ENCODE results near the gene B3GAT1. TPM values are rescaled to one million over a fixed set of nuclear protein-coding genes. Genes with fewer than 3 reads are reported as not detected.

Gene B3GAT1
- total RNA-seq, 1 donor from 2014 or later, result 1.4 TPM

DNA sequence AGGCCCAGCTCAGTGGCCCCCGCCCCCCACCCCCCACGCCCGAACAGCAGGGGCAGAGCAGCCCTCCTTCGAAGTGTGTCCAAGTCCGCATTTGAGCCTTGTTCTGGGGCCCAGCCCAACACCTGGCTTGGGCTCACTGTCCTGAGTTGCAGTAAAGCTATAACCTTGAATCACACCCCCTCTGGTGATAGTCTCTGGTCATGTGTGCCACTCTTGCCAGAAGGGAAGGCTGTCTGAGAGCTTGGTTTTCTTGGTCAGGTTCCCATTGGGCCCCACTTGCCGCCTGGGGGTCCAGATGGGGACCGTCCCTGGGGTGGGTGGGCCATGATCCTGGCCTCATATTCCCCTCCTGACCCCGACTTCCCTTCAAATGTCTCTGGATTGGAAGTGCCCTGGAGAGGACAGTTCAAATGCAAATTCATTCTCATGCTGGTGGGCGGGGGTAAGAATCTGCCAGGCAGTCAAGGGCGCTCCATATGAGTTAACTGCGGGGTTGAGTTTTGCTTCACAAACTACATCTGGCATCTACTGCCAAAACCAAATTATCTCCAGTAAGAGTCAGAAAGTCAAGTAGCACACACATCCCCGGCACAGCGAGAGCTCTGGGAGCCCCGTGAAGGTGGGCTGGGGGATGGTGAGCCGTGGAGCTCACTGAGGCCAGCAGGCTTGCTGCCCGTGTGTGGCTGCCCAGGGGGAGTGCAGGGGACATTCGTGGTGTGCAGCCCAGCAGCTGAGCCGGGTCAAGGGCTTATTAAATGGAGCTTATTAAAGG lies 35.7 kb downstream of the B3GAT1 start:
- Histone ChIP-seq H3K27ac (no peak overlapping the region), H3K9me3 (no peaks in the 10 kb centered on the region), H3K36me3 (no peaks in the 10 kb centered on the region), H3K4me3 (no peak overlapping the region), H3K27me3 (ENCODE audit: low read depth) (no peaks in the 10 kb centered on the region), H3K4me1 (no peaks in the 10 kb centered on the region)
- TF ChIP-seq, protein P1, sequence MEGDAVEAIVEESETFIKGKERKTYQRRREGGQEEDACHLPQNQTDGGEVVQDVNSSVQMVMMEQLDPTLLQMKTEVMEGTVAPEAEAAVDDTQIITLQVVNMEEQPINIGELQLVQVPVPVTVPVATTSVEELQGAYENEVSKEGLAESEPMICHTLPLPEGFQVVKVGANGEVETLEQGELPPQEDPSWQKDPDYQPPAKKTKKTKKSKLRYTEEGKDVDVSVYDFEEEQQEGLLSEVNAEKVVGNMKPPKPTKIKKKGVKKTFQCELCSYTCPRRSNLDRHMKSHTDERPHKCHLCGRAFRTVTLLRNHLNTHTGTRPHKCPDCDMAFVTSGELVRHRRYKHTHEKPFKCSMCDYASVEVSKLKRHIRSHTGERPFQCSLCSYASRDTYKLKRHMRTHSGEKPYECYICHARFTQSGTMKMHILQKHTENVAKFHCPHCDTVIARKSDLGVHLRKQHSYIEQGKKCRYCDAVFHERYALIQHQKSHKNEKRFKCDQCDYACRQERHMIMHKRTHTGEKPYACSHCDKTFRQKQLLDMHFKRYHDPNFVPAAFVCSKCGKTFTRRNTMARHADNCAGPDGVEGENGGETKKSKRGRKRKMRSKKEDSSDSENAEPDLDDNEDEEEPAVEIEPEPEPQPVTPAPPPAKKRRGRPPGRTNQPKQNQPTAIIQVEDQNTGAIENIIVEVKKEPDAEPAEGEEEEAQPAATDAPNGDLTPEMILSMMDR (IDR thresholded peaks at IDR 0.05), result no peak
- ATAC-seq, result no peak
- intact Hi-C loops (cut with DNase I), result no loop called here
- peak; percentile 14 for DNase-seq

DNA sequence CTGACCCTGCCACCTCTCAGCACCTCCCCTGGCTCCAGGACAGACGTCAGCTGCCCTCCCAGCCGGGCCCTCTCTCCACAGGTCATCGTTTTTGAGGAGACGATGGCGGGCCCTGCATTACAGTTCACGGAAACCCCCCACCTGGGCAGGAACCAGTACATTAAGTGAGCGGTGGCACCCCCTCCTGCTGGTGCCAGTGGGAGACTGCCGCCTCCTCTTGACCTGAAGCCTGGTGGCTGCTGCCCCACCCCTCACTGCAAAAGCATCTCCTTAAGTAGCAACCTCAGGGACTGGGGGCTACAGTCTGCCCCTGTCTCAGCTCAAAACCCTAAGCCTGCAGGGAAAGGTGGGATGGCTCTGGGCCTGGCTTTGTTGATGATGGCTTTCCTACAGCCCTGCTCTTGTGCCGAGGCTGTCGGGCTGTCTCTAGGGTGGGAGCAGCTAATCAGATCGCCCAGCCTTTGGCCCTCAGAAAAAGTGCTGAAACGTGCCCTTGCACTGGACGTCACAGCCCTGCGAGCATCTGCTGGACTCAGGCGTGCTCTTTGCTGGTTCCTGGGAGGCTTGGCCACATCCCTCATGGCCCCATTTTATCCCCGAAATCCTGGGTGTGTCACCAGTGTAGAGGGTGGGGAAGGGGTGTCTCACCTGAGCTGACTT lies 37.0 kb downstream of the B3GAT1 start:
- DNase-seq (peak; percentile 27), ATAC-seq (no peak)
- Histone ChIP-seq H3K27me3 (ENCODE audit: low read depth) (no peaks in the 10 kb centered on the region), H3K9me3 (no peaks in the 10 kb centered on the region), H3K36me3 (no peaks in the 10 kb centered on the region), H3K27ac (no peak overlapping the region), H3K4me3 (no peak overlapping the region), H3K4me1 (no peaks in the 10 kb centered on the region)
- intact Hi-C loops (cut with DNase I), result no loop called here
- TF ChIP-seq, protein P1 (IDR thresholded peaks at IDR 0.05), result no peak

DNA sequence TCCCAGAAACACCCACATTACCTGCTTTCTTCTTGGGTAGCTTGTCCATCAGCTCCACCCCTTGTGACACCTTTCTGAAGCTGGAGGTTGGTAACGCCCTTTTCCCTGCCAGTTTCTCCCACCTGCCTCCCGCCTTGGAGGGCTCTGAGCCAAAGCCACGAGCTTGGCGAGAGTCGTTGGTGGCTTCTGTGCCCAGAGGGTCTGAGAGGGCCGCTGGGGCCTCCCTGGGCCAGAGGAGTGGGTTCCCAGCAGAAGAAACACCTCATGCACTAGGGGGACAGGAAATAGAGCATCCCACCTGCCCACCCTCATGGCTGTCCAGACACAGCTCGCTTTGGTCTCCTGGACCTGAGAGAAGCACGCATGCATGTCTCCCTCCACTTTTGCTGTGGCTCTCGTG lies 37.9 kb downstream of the B3GAT1 start:
- Histone ChIP-seq H3K9me3 (no peaks in the 10 kb centered on the region), H3K4me1 (no peaks in the 10 kb centered on the region), H3K4me3 (no peak overlapping the region), H3K36me3 (no peaks in the 10 kb centered on the region), H3K27me3 (ENCODE audit: low read depth) (no peaks in the 10 kb centered on the region), H3K27ac (no peak overlapping the region)
- intact Hi-C loops (cut with DNase I), result no loop called here
- ATAC-seq (no peak), DNase-seq (peak; percentile 18)
- TF ChIP-seq, protein P1 (IDR thresholded peaks at IDR 0.05), result no peak

DNA sequence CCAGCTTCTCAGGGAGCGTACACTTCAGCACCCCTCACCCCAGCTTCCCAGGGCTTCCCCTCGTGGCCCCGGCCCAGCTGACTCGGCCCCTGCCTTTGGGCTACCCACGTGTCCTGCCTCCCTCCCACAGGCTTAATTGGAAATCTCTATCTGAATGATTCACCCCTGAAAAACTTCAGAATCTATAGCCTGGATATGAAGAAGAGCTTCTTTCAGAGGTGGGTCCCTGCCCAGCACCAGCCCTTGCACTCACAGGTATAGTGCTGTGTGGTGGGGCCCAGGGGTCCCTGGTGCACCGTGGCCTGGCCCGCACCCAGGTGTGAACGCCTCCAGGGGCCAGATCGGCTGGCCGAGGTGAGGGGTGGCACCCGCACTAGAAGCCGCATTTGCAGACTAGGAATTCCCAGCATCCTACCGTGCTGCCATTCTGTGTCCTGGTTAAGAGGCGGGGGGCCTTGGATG lies 38.4 kb downstream of the B3GAT1 start:
- DNase-seq (peak; percentile 29), ATAC-seq (no peak)
- H3K4me1 ChIP-seq, result no peaks in the 10 kb centered on the region
- H3K27me3 ChIP-seq (ENCODE audit: low read depth), result no peaks in the 10 kb centered on the region
- H3K27ac ChIP-seq, result no peak overlapping the region
- no peak overlapping the region for H3K4me3 ChIP-seq
- intact Hi-C loops (cut with DNase I), result no loop called here
- no peaks in the 10 kb centered on the region for H3K36me3 ChIP-seq
- no peaks in the 10 kb centered on the region for H3K9me3 ChIP-seq
- TF ChIP-seq, protein P1 (IDR thresholded peaks at IDR 0.05), result no peak

DNA sequence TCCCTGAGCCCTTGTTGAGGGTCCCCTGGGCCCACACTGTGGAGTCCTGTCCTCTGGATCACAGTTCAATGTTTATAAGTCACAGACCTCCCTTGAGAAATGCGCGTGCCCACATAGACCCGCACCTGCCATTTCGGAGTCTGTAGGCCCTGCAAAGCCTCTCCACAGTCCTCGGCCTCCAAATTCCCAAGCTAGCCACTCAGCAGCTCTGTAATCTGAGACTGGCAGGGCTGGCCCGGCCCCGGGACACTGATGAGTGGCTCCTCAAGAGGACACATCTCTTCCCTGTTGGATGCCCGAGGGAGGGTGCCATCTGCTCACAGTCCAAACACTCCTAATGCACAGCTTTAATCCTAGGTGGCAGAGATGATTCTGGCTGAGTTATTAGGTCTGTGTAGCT lies 39.1 kb downstream of the B3GAT1 start:
- H3K27me3 ChIP-seq (ENCODE audit: low read depth), result no peaks in the 10 kb centered on the region
- ATAC-seq (no peak), DNase-seq (no peak)
- H3K27ac ChIP-seq, result no peak overlapping the region
- intact Hi-C loops (cut with DNase I), result no loop called here
- TF ChIP-seq, protein P1 (IDR thresholded peaks at IDR 0.05), result no peak
- H3K36me3 ChIP-seq, result no peaks in the 10 kb centered on the region
- H3K9me3 ChIP-seq, result no peaks in the 10 kb centered on the region
- H3K4me3 ChIP-seq, result no peak overlapping the region
- H3K4me1 ChIP-seq, result no peaks in the 10 kb centered on the region
